Gastroesophageal sphincter (tissue), 4 donors: ENCODE data around the gene HTR1B. TPM values are rescaled to one million over a fixed set of nuclear protein-coding genes. Genes with fewer than 3 reads are reported as not detected.
A peak's percentile ranks its signal among the peaks of the same experiment; 100 is the strongest.

Experiments
- ATAC-seq: fragments of 150-250 bp; one replicate; pipeline ENCODE4 v1.9.1; 2016; ENCODE audit warnings: mild to moderate bottlenecking, moderate library complexity
- H3K27ac ChIP-seq, 4 donors: fragments of 200-600 bp; sonication (generic) in 3 of 4; 1 replicate in 3 of 4; 2 replicates in 1 of 4; pipeline ENCODE4 v1.5.1; 2016 to 2019
- H3K27me3 ChIP-seq: fragments of 200-600 bp; sonication (generic); one replicate; pipeline ENCODE4 v1.5.1; 2019
- H3K36me3 ChIP-seq, 2 donors: fragments of 200-600 bp; sonication (generic); one replicate each; pipeline ENCODE4 v1.5.1; 2019; ENCODE audit warnings: control low read depth in 1 of 2
- H3K4me1 ChIP-seq, 3 donors: fragments of 200-600 bp; sonication (generic); 1 replicate in 2 of 3; 2 replicates in 1 of 3; pipeline ENCODE4 v1.5.1; 2016 to 2019; ENCODE audit warnings: control low read depth in 2 of 3
- H3K4me3 ChIP-seq, 2 donors: fragments of 200-600 bp; sonication (generic); one replicate each; pipeline ENCODE4 v1.5.1; 2019; ENCODE audit warnings: mild to moderate bottlenecking in 1 of 2, moderate library complexity in 1 of 2
- H3K9me3 ChIP-seq, 3 donors: fragments of 200-600 bp; sonication (generic); one replicate each; pipeline ENCODE4 v1.5.1; 2017 to 2019; ENCODE audit warnings: control low read depth in 2 of 3
- EP300 ChIP-seq: sonication (generic); formaldehyde crosslinking; IDR thresholded peaks from one replicate; pipeline ENCODE4 v1.6.1; 2017; ENCODE audit warnings: antibody characterized with exemption, mild to moderate bottlenecking
- POLR2A ChIP-seq, 2 donors: fragments of 450-650 bp; IDR thresholded peaks; one replicate each; pipeline ENCODE4 v1.6.1; 2017; ENCODE audit warnings: antibody characterized with exemption in 2 of 2, mild to moderate bottlenecking in 2 of 2, moderate library complexity in 1 of 2
- POLR2AphosphoS5 ChIP-seq: sonication (generic); formaldehyde crosslinking; IDR thresholded peaks from one replicate; pipeline ENCODE4 v1.6.1; 2017; ENCODE audit warnings: antibody characterized with exemption
- WGBS, 2 donors: methylation state at CpG; one replicate each; pipeline ENCODE4 v1.1.5; 2018; ENCODE audit warnings: low coverage in 1 of 2; 5-methylcytosine and 5-hydroxymethylcytosine counted together
- total RNA-seq, 4 donors: library from RNA; depleted of rRNA; stranded (reverse); fragments of >200 nt; gene quantifications; one replicate each; pipeline ENCODE4 v1.1.0, GENCODE V29; 2016
- TF ChIP-seq, protein P1 (sequence below), 4 experiments: fragments of 200-600 bp in 2 of 4; fragments of 450-650 bp in 2 of 4; sonication (generic) in 1 of 4; IDR thresholded peaks; one replicate each; pipeline ENCODE4 v1.5.1; 2017 to 2019; ENCODE audit warnings: antibody characterized with exemption in 4 of 4, mild to moderate bottlenecking in 2 of 4, moderate library complexity in 2 of 4

The HTR1B gene
- total RNA-seq, 4 donors from 2014 or later: 0.27 to 4.7 (median 2.5) TPM

DNA sequence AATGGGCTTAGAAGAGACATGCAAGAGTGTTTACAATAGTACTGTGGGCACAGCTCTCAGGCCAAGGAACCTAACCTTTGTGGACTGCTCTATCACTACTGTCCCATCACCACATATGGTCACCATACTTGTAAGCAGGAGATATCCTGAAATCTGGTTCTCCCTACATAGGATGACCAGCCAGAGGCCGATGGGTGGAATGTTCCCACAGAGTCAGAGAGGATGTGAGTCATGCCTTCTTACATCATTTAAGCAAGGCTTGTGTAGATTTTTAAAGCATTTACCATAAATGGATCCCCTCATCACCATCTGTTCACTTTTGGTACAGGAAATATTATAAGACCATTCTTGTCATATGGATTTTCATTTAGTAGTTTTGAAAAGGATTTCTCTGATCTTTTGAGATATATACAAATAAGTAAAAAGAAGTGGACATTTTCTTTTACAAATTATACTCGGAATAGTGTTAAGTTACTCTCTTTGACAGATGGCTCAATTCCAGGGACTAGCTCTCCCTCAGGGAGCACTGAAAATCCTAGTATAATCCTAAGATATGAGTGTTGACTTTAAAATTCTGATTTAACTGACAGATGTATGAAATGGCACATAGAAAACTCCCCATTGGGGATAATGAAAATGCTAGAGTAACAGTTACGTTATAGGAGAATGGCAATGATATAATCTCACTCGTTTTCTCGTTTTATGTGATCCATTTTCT, 6.6 kb downstream of the HTR1B start:
- TF ChIP-seq, protein P1, sequence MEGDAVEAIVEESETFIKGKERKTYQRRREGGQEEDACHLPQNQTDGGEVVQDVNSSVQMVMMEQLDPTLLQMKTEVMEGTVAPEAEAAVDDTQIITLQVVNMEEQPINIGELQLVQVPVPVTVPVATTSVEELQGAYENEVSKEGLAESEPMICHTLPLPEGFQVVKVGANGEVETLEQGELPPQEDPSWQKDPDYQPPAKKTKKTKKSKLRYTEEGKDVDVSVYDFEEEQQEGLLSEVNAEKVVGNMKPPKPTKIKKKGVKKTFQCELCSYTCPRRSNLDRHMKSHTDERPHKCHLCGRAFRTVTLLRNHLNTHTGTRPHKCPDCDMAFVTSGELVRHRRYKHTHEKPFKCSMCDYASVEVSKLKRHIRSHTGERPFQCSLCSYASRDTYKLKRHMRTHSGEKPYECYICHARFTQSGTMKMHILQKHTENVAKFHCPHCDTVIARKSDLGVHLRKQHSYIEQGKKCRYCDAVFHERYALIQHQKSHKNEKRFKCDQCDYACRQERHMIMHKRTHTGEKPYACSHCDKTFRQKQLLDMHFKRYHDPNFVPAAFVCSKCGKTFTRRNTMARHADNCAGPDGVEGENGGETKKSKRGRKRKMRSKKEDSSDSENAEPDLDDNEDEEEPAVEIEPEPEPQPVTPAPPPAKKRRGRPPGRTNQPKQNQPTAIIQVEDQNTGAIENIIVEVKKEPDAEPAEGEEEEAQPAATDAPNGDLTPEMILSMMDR (IDR thresholded peaks at IDR 0.05): no peak
- TF ChIP-seq POLR2A (IDR thresholded peaks at IDR 0.05) (no peak), POLR2AphosphoS5 (peak; percentile 30)
- ATAC-seq: peak; percentile 76
- H3K27ac ChIP-seq: peak overlapping the region; percentile 48 to 67 (median 56)
- 41 to 55% methylated on average over 5 of the region's 5 CpGs for WGBS, 2 donors
- H3K9me3 ChIP-seq: no peaks in the 10 kb centered on the region
- no peaks in the 10 kb centered on the region for H3K36me3 ChIP-seq
- H3K4me1 ChIP-seq: peaks cover 0 to 39% (median 5%) of the 10 kb centered on the region in 3 donors
- peaks cover under 1% of the 10 kb centered on the region for H3K27me3 ChIP-seq
- H3K4me3 ChIP-seq: no peak overlapping the region

- no peak for TF ChIP-seq POLR2AphosphoS5
- TF ChIP-seq, protein P1 (IDR thresholded peaks at IDR 0.05): no peak
- no peak for TF ChIP-seq POLR2A (IDR thresholded peaks at IDR 0.05)
- no peak for TF ChIP-seq EP300
- Histone ChIP-seq H3K27me3 (no peaks in the 10 kb centered on the region), H3K36me3 (no peaks in the 10 kb centered on the region), H3K9me3 (no peaks in the 10 kb centered on the region), H3K4me1 (peaks cover 0 to 40% (median 5%) of the 10 kb centered on the region in 3 donors), H3K4me3 (no peak overlapping the region), H3K27ac (peak overlapping the region in 1 of 4 donors; percentile 67)
- no peak for ATAC-seq
These were observed 8.0 kb downstream of the HTR1B start for GRCh38 chr6:77455271-77455670.

GRCh38 chr6:77454386-77454785, 8.9 kb downstream of the HTR1B start:
- TF ChIP-seq EP300: no peak
- Histone ChIP-seq H3K4me3 (no peak overlapping the region), H3K4me1 (peaks cover 0 to 34% (median 5%) of the 10 kb centered on the region in 3 donors), H3K9me3 (no peaks in the 10 kb centered on the region), H3K36me3 (no peaks in the 10 kb centered on the region), H3K27ac (no peak overlapping the region), H3K27me3 (no peaks in the 10 kb centered on the region)
- no peak for ATAC-seq
- 66 to 75% methylated on average over 2 of the region's 2 CpGs for WGBS, 2 donors

DNA sequence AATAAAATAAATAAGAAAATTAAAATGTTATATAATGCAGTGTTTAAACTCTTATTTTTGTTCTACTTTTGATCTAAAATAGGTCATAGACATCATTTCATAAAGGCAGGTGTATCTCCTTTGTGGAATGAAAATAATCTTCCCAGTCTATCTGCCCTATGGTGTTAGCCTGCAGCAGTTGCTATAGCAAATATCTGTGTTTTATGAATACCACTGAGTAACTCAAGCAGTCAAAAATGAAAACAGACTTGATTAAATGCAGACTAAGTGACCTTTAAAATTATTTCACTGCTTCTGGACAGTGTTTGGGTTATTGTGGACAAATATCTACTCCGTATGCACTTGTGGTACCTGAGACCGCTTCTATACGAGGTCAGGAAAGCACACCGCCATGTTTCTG, 11.8 kb downstream of the HTR1B start:
- H3K36me3 ChIP-seq: no peaks in the 10 kb centered on the region
- no peak overlapping the region for H3K4me3 ChIP-seq
- no peak for TF ChIP-seq POLR2A (IDR thresholded peaks at IDR 0.05)
- peaks cover 0 to 30% (median 4%) of the 10 kb centered on the region in 3 donors for H3K4me1 ChIP-seq
- ATAC-seq: no peak
- H3K9me3 ChIP-seq: no peaks in the 10 kb centered on the region
- 50% methylated on average over 4 of the region's 4 CpGs; no CpG with 5 or more reads in 1 of the 2 donors for WGBS, 2 donors
- H3K27ac ChIP-seq: peak overlapping the region in 1 of 4 donors; percentile 46
- no peaks in the 10 kb centered on the region for H3K27me3 ChIP-seq

DNA sequence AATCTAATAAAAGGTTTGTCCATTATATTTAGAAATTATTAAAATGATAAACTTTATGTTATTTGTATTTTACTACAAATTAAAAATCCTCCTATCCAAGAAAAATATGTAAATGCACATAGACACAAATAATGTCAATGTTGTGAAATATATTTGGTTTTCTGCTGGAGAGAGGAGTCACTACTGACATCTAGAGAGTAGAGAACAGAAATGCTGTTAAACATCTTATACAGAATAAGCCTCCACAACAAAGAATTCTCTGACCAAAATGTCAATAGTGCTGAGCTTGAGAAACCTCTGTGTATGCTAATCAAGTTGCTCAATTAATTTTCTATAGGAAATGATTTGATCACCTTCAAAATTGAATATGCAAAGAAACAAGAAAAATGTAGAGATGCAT, 12.4 kb downstream of the HTR1B start:
- ATAC-seq: no peak
- H3K4me1 ChIP-seq: peaks cover 0 to 30% (median 4%) of the 10 kb centered on the region in 3 donors

DNA sequence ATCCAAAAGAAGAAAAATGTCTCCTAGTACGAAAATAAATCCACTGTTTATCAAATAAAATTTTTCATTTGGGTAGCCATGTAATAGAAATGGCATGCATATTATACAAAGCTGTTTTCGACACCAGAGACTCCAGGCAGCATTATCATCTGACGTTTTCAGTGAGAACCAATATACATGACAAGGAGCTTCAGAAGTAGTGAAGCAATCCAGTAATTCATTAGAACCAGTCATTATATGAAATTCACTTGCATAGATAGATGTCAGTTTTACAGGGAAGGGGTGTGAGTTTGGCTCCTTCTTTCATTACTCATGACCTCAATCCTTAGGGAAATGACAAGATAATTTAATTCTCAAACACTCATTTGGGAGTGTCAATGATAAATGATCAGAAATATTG, 14.7 kb downstream of the HTR1B start:
- Histone ChIP-seq H3K36me3 (no peaks in the 10 kb centered on the region), H3K27ac (peak overlapping the region in 1 of 4 donors; percentile 30), H3K9me3 (no peaks in the 10 kb centered on the region), H3K27me3 (no peaks in the 10 kb centered on the region), H3K4me1 (peaks cover 0 to 19% (median 4%) of the 10 kb centered on the region in 3 donors), H3K4me3 (no peak overlapping the region)
- ATAC-seq: no peak
- no peak for TF ChIP-seq POLR2A (IDR thresholded peaks at IDR 0.05)
- 6 to 40% methylated on average over 2 to 3 of the region's 3 CpGs for WGBS, 2 donors

More for the DNA sequence above, 12.4 kb downstream of the HTR1B start:
- TF ChIP-seq POLR2A (IDR thresholded peaks at IDR 0.05) (no peak), EP300 (no peak)
- no peak overlapping the region for H3K4me3 ChIP-seq
- no peak overlapping the region for H3K27ac ChIP-seq
- H3K36me3 ChIP-seq: no peaks in the 10 kb centered on the region
- no peaks in the 10 kb centered on the region for H3K9me3 ChIP-seq
- no peaks in the 10 kb centered on the region for H3K27me3 ChIP-seq

DNA sequence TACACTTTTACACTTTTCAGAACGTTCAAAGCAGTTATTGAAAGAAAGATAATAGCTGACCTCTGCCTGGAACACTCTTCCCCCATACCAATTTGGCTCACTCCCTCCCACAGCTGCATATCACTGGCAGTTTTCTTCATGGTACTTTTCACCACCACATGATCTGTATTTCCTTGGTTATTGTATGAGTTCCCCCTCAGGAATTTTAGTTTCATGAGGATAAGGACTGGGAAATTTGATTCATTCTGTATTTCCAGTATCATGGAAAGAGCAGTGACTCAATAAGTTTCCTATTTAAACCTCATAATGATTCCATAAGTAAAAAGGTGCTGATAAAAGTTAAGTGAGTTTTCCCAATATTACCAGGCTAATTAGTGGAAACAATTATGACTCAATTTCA, 16.0 kb downstream of the HTR1B start:
- WGBS, 2 donors: 42% methylated on average over 1 of the region's 1 CpG; no CpG with 5 or more reads in 1 of the 2 donors
- no peaks in the 10 kb centered on the region for H3K9me3 ChIP-seq

More for the DNA sequence above, 16.0 kb downstream of the HTR1B start:
- Histone ChIP-seq H3K27me3 (no peaks in the 10 kb centered on the region), H3K36me3 (no peaks in the 10 kb centered on the region), H3K4me3 (no peak overlapping the region), H3K27ac (no peak overlapping the region), H3K4me1 (peaks cover 0 to 19% (median 4%) of the 10 kb centered on the region in 3 donors)
- ATAC-seq: no peak
- TF ChIP-seq POLR2A (IDR thresholded peaks at IDR 0.05) (no peak), POLR2AphosphoS5 (no peak), EP300 (no peak)
- TF ChIP-seq, protein P1 (IDR thresholded peaks at IDR 0.05): no peak
